Activated CD8-positive, alpha-beta memory T cell treated with anti-CD3 and anti-CD28 coated beads, Interleukin-2, amount 50 U/mL, for 4 hours (primary cell): Measurements from ENCODE around the gene ENPP1.

Experiments
- DNase-seq: peaks from one replicate; pipeline ENCODE4 v3.0.0-alpha.2; 2020

ENPP1 gene

DNA sequence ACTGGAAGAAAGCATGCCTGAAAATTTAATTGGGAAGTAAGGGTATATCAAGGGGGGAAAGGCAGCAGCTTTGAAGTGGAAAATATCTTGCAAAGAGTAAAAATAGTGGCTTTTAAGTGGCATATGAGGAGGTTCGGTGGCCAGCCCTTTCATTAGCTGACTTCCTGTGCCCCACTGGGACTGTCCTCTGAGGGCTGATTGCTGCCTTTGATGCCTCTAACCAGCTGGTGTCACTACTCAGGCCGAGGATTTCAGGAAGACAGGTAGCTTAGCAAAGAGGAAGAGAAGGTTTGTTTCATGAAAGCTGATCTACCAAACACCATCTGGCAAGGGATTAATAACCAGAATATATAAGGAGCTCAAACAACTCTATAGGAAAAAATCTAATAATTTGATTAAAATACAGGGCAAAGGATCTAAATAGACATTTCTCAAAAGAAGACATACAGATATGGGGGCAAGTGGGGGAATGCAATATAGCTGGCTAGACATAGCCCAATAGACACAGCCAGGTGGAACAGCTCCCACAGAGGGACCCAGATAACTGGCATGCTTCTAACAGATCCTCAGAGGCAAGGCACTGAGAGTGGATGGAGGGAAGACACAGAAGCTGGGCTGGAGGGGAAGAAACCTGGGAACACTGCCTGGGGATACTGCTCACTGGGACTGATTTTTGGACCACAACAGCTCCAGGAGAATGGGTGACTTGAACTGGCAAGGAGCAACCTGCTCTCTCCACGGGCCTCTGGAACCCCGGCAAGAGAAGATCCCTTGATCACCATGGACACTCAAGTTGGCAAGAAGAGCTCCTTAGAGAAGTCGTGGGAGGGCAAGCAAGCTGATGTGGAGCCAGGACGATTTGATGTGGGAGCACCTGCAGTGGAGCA lies 110.2 kb downstream of the ENPP1 start:
- no peak for DNase-seq

DNA sequence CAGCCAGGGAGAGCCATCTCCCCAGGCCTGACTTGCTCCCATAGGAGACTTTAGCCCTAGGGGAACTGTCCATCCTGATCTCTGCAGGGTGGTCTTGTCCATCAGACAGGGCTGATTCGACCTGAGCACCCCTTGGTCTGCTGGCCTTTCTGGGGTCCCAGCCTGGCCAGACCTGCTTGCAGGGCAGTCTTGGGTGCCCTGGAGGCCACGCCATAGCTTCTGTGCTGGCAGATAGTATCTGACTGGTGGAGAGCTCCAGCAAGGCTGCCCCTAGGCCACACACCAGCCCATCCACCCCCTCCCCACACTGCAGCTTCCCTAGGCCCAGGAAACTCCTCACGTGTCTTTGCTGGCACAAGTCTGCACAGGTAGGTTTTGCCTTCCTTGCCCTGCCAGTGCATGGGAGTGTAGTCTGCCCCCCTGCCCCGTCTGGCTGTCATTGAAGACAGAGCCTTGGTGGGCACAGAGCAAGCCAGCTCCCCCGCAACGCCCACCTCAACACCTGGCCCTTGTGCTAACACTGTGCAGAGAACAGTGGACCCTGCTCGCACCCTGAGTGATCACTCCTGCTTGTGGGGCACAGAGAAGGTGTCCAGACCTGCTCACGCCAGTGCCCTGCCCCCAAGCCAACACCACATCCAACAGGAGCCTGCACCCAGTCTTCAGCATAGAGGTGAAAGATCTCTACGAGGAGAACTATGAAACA lies 111.0 kb downstream of the ENPP1 start:
- no peak for DNase-seq

DNA sequence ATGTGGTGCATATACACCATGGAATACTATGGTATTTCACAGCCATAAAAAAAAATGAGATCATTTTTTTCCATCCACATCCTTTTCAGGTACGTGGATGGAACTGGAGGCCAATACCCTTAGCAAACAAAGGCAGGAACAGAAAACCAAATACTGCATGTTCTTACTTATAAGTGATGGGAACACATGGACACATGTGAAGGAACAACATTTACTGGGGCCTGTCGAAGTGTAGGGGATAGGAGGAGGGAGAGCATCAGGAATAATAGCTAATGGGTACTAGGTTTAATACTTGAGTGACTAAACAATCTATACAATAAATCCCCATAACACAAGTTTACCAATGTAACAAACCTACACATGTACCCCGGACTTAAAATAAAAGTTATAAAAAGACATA lies 112.8 kb downstream of the ENPP1 start:
- DNase-seq, result no peak

DNA sequence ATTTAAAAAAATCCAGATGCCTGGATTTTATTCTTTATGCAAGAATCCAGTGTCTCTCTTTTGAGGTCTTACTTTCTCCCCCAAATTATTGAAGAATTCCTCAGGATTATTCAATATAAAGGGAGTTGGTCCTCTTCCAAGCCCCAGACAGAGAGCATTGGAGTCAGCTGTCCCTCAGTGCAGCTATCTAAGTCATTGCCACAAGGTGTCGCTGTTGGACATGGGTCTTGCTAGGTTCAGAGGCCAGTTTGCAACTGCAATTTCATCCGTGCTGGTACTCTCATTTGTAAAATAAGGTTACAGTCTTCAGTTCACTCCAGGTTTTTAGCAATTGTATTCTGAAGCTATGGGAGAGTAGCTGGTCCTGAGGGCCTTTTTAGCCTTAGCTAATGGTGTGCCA lies 115.5 kb downstream of the ENPP1 start:
- DNase-seq, result no peak

DNA sequence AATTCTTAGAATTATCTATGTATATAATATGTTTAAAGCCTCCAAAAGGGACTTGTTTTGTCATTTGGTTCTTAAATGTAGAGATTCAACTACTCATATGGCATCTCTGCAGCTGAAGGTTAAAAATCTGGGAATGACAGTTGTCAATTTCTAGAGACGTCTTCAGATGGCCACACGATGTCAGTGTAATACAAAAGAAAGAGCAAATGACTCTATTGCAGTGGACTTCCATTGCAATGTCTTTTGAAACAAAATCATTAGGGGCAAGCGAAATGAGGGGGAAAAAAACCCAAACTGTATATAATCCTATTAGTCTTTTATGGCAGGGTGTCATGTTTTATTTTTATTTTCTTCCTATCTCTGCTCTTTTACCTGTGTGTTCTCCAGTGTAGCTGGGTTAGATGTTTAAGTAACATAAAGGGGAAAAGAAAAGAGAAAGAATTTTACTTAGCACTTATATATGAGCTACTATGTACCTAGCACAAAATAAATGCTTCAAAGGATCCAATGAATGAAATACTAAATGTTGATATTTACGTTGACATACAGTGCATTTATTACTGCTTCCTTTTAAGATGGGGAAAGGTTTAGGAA lies 117.2 kb downstream of the ENPP1 start:
- DNase-seq, result no peak

DNA sequence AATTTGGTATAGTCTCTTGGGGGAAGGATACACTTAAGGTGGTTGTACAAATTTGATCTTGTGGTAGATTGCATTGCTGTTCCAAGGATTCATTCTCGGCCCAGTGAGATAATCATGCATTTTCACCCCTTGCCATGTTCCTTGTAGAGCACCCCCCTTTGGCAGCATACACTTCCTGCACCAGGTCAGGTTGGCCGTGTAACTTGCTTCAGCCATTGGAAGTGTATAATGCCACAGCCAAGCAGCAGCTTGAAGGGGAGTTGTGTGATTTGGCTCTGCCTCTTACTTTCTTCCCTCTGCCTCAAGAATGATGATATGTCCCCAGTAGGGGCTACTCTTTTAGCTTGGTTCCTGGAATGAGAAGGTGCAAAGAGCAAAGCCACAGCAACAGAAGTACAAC lies 121.4 kb downstream of the ENPP1 start:
- DNase-seq, result no peak

DNA sequence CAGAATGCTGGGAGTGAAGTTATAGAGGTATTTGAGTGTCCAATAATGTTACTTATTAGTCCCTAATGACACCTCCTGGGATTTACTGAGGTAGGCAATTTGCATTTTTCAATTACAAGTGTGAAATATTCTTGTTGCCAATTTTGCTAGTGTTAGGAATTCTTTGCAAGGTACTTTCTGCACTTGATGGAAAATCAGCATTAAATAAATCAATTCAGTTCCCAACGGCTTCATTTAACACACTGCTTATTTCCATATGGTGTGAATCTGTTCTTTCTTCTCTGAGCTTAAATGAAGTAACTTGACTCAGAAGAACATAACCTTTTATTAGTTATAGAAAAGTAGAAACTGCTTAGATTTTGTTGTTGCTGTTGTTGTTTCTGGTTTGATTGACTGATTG lies 122.2 kb downstream of the ENPP1 start:
- no peak for DNase-seq

DNA sequence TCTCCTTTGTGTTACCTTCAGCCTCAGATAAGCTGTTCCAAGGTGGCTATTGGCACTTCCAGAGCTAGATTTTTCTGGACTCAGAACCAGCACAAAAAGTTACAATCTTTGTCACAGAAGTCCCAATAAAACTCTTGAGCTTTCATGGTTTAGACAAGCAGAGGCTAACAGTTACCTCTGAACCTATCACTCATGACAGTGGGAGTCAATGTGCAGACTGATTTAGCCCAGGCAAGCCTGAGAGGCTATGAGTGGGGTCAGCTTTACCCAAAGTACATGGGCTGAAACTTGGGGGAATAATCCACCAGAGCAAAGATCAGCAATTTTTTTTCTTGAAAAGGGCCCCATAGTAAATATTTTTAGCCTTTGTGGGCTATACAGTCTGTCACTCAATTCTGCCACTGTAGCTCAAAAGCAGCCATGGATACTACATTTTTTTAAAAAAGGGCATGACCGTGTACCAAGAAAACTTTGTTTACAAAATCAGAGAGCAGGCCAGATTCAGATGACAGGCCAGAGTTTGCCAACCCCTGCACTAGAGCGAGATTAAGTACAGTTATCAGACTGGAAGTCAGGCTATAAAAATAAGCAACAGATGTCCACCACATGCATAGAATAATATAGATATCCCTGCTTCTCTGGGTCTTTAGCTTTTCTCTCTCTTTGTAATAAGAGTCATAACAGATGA lies 123.4 kb downstream of the ENPP1 start:
- DNase-seq, result no peak

DNA sequence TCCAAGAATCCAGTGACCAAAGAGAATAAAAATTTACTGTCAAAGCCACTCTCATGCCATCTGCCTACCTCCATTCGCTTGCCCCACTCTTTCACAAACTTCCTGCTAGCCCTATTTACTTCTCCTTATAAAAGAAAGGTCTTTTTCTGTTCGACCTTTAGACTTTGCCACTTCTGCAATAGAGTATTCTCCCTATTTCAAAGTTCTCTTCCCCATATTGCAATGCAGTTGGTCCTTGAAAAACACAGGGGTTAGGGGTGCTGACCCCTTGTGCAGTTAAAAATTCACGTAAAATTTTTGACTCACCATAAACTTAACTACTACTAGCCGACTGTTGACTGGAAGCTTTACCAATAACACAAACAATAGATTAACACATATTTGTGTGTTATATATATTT lies 128.3 kb downstream of the ENPP1 start:
- no peak for DNase-seq

DNA sequence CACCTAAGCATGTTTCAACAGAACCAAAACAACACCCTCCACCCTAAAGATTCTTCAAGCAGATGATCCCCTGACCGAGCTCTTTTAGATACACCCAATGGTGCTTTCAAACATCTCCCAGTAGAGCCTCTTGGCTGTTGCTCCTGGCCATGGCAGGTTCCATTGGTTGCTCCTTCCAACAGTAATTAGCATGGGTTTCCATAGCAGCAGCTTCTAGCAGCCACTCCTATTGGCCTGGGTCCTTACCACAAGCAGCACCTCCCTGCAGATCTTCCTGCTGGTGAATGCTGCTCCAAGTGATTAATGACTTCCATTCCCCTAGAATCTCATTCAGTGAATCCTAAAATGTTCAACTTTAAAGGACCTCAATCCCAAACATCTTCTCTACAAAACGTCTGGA lies 129.4 kb downstream of the ENPP1 start:
- DNase-seq, result no peak

DNA sequence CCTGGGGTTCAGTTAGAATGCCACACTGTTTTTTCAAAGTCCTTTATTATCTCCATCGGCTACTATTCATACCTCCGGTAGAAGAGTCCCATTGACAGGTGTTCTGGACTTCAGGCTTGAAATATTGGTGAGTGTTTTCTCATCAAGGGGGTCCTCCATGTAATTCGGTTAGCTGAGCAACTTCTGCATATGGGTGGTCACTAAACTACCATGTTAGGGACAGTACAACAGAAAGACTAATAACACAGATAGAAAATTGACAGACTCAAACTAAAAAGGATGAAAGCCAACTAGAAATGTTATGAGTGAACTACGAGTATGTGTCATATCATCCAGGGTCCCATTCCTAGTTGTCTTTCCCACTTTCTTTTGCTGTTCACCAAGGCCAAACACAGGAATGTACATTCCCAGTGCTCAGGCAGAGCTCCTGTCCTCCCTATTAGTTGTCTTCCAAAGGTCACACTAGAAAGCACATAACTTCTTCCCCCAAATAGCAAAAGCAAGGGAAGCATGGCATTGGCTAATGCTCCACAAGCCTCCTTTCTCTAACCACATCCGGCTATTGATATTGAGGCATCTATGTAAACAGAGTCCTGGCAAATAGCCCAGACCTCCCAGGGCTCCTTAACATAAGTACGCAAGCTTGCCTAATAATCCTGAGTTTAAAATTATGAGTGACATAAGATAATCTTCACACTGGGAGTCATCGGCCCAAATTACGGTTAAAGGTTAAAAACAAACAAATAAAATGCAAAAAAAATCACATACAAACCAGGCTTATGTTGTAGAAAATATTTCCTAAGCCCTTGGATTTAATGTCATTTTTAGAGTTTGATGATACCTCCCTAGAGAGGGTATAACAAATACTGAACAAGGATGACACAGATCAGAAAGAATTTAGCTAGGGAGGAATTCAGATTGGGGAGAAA lies 130.1 kb downstream of the ENPP1 start:
- no peak for DNase-seq
